GM18861 (cell line): ENCODE data around the gene DLD.
"Not testable (repeated sequence)": the region's sequence is repeated elsewhere in the genome, so short reads cannot be mapped to it uniquely, and the experiment has no call there.

ENCODE experiments used
- ATAC-seq: cut with Tn5 transposase; IDR thresholded peaks from one replicate; pipeline ENCODE4 v1.9.1; 2021; ENCODE audit not compliant: unreplicated experiment

The DLD gene

GRCh38 chr7:107913851-107914250 is 22.9 kb downstream of the DLD start:
- no peak for ATAC-seq

GRCh38 chr7:107914831-107915230 is 23.8 kb downstream of the DLD start:
- no peak for ATAC-seq

- ATAC-seq, result no peak
Observed at GRCh38 chr7:107915541-107915940, 24.6 kb downstream of the DLD start.

GRCh38 chr7:107917763-107918651 is 27.0 kb downstream of the DLD start:
- ATAC-seq, result peak; percentile 79

DNA sequence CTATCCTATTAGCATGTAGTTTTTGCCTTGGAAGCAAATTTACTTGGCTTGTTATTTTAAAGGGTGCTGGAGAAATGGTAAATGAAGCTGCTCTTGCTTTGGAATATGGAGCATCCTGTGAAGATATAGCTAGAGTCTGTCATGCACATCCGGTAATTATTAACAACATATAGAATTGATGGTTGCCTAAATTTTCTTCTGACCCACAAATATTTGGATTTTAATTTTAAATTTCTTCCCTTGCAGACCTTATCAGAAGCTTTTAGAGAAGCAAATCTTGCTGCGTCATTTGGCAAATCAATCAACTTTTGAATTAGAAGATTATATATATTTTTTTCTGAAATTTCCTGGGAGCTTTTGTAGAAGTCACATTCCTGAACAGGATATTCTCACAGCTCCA is 28.0 kb downstream of the DLD start:
- ATAC-seq, result no peak

- no peak for ATAC-seq
Observed at GRCh38 chr7:107920048-107920772, 29.2 kb downstream of the DLD start.

DNA sequence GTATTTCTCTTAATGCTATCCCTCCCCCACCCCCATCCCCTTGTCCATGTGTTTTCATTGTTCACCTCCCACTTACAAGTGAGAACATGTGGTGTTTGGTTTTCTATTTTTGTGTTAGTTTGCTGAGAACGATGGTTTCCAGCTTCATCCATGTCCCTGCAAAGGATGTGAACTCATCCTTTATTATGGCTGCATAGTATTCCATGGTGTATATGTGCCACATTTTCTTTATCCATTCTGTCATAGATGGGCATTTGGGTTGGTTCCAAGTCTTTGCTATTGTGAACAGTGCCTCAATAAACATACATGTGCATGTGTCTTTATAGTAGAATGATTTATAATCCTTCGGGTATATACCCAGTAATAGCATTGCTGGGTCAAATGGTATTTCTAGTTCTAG is 30.8 kb downstream of the DLD start:
- ATAC-seq, result not testable (repeated sequence)

- no peak for ATAC-seq
Observed at GRCh38 chr7:107922886-107923285, 31.9 kb downstream of the DLD start.

- ATAC-seq, result peak; percentile 85
Observed at GRCh38 chr7:107924841-107925504, 34.0 kb downstream of the DLD start.

GRCh38 chr7:107926481-107926880 is 35.5 kb downstream of the DLD start:
- ATAC-seq, result no peak

- no peak for ATAC-seq
Observed at GRCh38 chr7:107931740-107932515, 40.9 kb downstream of the DLD start.

- ATAC-seq, result no peak
Observed at GRCh38 chr7:107932805-107933204, 41.8 kb downstream of the DLD start.

DNA sequence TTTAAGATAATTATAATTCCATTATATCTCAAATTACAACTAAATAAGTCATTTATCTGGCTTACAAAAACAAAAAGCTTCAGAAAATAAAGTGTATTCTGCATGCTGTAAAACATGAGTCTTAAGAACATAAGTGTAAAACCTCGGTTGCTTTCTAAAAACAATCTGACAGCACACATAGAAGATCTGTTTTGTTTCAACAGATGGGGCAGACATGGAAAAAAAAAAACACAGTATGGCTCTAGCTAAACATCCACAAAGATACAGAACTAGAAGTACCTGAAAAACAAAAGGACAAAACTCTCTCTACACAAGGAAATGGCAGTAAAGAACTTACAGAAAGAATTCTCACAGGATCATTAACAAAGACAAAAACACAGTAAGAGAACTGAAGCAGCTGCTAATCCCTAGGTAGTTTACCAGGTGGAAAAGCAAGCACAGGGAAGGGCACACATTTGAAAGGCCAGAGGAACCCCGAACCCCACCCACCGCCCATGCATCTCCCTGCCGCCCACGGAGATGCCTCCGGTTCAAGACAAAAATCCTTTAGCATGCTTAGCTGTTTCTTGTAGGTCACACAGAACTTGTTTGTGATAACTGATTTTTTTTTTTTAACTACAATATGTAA is 42.5 kb downstream of the DLD start:
- ATAC-seq, result no peak

DNA sequence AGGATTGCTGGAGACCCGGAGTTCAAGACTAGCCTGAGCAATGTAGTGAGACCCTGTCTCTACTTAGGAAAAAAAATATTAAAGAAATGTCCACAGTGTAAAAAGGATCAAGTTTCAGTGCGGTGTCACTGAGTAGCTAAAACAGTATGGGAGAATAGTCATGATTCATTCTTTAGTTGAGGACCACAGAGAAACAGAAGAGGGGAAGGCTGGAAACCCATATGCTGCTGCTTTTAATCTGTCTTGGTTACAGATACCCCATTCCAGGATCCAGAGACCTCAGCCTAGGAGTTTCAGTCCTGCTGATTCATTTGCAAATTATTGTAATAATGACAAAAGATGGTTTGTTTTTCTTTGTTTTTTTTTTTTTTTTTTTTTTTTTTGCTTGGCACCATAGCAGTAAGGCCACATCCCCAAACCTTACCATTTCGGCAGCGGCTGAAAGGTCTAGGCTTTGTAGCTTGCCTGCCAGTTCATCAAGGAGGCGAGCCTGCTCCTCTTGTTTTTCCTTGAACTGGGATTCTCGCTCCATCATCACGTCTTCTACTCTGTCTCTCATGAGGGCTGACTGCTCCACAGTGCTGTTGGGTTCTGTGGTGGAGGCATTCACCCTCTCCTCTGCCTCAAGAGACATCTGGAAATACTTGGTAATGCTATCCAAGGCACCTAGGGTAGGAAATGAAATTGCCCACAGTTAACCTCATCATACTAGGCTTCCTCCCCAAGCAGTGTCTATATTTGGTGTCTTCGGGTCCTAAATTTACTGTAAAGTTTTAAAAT is 44.2 kb downstream of the DLD start:
- ATAC-seq, result no peak

DNA sequence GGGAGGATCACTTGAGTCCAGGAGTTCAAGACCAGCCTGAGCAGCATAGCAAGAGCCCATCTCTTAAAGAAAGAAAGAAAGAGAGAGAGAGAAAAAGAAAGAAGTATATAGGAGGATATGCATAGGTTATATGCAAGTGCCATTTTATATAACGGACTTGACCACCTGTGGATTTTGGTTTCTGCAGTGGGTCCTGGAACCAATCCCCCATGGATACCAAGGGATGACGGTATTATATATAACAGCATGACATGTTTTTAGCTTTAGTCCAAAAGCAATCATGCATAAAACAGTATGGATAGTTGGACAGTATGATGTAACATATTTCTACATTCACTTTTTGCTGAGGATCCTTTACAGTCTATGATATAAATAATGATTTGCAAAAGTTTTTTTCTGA is 45.3 kb downstream of the DLD start:
- ATAC-seq, result no peak

DNA sequence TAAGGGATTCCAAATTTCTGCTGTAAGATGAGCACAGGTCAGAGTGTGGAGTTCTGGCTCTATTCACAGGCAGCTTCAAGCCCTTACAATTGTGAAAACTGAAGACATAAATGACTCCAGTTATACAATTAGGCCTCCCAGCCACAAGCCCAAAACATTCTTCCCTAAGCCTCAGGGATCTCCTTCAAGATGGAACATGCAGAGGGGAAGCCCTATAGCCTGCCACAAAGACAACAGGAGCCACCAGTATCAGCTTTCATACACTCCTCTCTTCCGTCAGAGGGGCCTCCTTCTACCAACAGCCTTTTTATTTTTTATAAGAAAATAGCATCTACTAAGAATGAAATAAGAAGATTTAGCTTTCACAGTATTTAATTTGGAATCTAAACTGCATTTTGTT is 46.5 kb downstream of the DLD start:
- no peak for ATAC-seq

DNA sequence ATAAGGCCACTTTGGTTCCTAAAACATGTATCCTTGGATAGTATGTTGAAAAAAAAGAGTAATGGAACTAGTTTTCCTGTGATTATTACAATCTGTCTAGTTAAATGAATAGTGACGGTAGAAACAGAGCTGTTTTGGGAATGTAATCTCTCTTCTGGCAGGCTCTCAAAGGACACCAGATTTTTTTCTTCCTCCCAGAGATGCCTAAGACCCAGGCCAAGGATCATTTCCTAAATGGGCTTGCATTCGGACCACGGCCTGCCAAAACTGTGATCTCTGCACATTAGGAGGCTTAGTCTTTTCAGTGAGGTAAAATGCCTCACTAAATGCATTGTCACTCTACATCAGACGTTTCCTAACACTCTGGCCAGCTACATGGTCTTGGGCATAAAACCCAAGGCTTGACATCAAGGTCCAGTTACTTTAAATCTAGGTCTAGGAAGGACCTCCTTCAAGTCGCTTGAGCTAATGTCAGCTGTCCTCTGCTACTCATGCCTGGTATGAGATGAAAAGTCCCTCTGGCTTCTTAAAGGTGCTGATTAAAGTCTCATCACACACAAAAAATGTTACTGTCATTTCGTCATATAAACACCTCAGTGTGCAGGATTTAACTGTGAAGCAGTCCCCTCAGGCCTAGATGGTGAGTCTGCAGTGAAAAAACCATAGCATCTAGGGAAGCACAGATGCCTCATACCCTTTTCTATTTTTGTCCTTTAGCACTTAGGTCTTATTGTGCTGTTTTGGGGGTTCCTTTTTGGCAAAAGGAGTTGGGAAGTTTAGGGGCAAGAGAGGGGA is 47.7 kb downstream of the DLD start:
- no peak for ATAC-seq

- ATAC-seq, result no peak
Observed at GRCh38 chr7:107939573-107940489, 48.8 kb downstream of the DLD start.
